BLaER1 (cell line): ENCODE measurements around the gene MEN1.
A peak's percentile ranks its signal among the peaks of the same experiment; 100 is the strongest.

Experiments
- H3K27ac ChIP-seq: shearing (Covaris generic); formaldehyde crosslinking; 2 replicates; pipeline ENCODE4 v1.8.1; 2022
- H3K27me3 ChIP-seq: shearing (Covaris generic); formaldehyde crosslinking; 2 replicates; pipeline ENCODE4 v1.8.1; 2022
- H3K36me3 ChIP-seq: shearing (Covaris generic); formaldehyde crosslinking; 2 replicates; pipeline ENCODE4 v1.8.1; 2022
- H3K4me1 ChIP-seq: shearing (Covaris generic); formaldehyde crosslinking; 2 replicates; pipeline ENCODE4 v1.8.1; 2022
- H3K4me2 ChIP-seq: shearing (Covaris generic); formaldehyde crosslinking; 2 replicates; pipeline ENCODE4 v1.8.1; 2022
- H3K4me3 ChIP-seq: shearing (Covaris generic); formaldehyde crosslinking; 2 replicates; pipeline ENCODE4 v1.8.1; 2022
- H3K9ac ChIP-seq: shearing (Covaris generic); formaldehyde crosslinking; 2 replicates; pipeline ENCODE4 v1.8.1; 2022
- H3K9me3 ChIP-seq: shearing (Covaris generic); formaldehyde crosslinking; 2 replicates; pipeline ENCODE4 v1.8.1; 2022
- H4K20me1 ChIP-seq: shearing (Covaris generic); formaldehyde crosslinking; 2 replicates; pipeline ENCODE4 v1.8.1; 2022
- Cebpa-rat ChIP-seq: shearing (Covaris generic); IDR thresholded peaks from 2 replicates; pipeline ENCODE4 v1.8.1; 2022

The MEN1 gene

GRCh38 chr11:64854157-64854533 is 43.8 kb upstream of the MEN1 start:
- Histone ChIP-seq H3K27ac (peak overlapping the region; percentile 58), H3K4me2 (peak overlapping the region; percentile 97)

GRCh38 chr11:64853709-64854108 is 43.4 kb upstream of the MEN1 start:
- peak overlapping the region; percentile 58 for H3K27ac ChIP-seq
- H3K9ac ChIP-seq = peak overlapping the region; percentile 25; the same call in 1 of the 2 replicates
- TF ChIP-seq Cebpa-rat = no peak
- H3K4me1 ChIP-seq = peaks cover 100% of the 10 kb centered on the region
- H3K9me3 ChIP-seq = no peaks in the 10 kb centered on the region
- no peaks in the 10 kb centered on the region for H3K27me3 ChIP-seq
- H3K36me3 ChIP-seq = peaks cover 45% of the 10 kb centered on the region
- H4K20me1 ChIP-seq = peaks cover 57% of the 10 kb centered on the region
- peak overlapping the region; percentile 97 for H3K4me2 ChIP-seq
- H3K4me3 ChIP-seq = peak overlapping the region; percentile 36

More at GRCh38 chr11:64854157-64854533, 43.8 kb upstream of the MEN1 start:
- peak overlapping the region; percentile 36; the same call in 1 of the 2 replicates for H3K4me3 ChIP-seq
- peak overlapping the region; percentile 25; the same call in 1 of the 2 replicates for H3K9ac ChIP-seq
- H3K4me1 ChIP-seq = peaks cover 100% of the 10 kb centered on the region
- H3K36me3 ChIP-seq = peaks cover 45% of the 10 kb centered on the region
- no peaks in the 10 kb centered on the region for H3K9me3 ChIP-seq
- no peaks in the 10 kb centered on the region for H3K27me3 ChIP-seq
- H4K20me1 ChIP-seq = peaks cover 57% of the 10 kb centered on the region
- TF ChIP-seq Cebpa-rat = no peak

DNA sequence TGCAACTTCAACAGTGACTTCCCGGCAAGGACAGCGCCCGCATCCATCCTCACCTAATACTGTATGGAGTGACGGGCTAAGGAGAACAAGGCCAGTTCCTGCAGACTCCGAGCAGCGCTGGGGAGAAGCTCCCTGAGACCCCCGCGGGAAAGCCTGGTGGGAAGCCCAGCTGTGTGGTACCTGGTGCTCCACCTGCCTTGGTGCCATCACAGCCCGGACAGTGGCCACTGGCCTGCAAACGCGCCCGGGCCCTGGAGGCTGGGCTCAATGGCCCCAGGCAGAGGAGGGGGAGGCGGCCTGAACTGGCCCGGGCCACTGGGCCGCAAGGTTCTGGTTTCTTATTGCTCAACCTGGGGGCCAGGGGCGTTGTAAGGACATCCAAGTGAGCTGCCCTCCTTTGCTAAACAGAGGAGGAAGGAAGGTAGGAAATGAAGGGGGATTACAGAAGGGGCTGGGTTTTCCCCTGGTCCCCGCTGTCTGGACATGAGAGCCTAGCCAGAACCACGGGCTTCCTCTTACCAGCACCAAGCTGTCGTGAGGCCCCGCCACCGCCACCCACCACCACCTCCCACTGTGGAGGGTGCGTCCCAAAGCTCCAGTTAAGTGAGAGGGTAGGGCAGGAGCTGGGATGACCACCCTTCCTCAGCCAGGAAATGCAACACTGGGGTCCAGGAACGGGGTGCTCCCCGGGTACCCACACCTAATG is 42.6 kb upstream of the MEN1 start:
- no peak overlapping the region; the same call in 1 of the 2 replicates for H3K4me3 ChIP-seq
- H3K36me3 ChIP-seq = peaks cover 41% of the 10 kb centered on the region
- H3K9ac ChIP-seq = peak overlapping the region; percentile 53; the same call in 1 of the 2 replicates
- H4K20me1 ChIP-seq = peaks cover 57% of the 10 kb centered on the region
- H3K27me3 ChIP-seq = no peaks in the 10 kb centered on the region
- H3K9me3 ChIP-seq = no peaks in the 10 kb centered on the region
- TF ChIP-seq Cebpa-rat = no peak
- peaks cover 100% of the 10 kb centered on the region for H3K4me1 ChIP-seq
- H3K4me2 ChIP-seq = peak overlapping the region; percentile 97
- peak overlapping the region; percentile 75 for H3K27ac ChIP-seq

- Histone ChIP-seq H3K27me3 (no peaks in the 10 kb centered on the region), H3K9ac (peak overlapping the region; percentile 53), H3K4me2 (peak overlapping the region; percentile 97), H3K36me3 (peaks cover 31% of the 10 kb centered on the region), H3K4me3 (peak overlapping the region; percentile 17; the same call in 1 of the 2 replicates), H3K27ac (peak overlapping the region; percentile 75), H3K4me1 (peaks cover 100% of the 10 kb centered on the region), H4K20me1 (peaks cover 57% of the 10 kb centered on the region), H3K9me3 (no peaks in the 10 kb centered on the region)
- no peak for TF ChIP-seq Cebpa-rat
Measured at GRCh38 chr11:64851831-64852351, 41.5 kb upstream of the MEN1 start.

DNA sequence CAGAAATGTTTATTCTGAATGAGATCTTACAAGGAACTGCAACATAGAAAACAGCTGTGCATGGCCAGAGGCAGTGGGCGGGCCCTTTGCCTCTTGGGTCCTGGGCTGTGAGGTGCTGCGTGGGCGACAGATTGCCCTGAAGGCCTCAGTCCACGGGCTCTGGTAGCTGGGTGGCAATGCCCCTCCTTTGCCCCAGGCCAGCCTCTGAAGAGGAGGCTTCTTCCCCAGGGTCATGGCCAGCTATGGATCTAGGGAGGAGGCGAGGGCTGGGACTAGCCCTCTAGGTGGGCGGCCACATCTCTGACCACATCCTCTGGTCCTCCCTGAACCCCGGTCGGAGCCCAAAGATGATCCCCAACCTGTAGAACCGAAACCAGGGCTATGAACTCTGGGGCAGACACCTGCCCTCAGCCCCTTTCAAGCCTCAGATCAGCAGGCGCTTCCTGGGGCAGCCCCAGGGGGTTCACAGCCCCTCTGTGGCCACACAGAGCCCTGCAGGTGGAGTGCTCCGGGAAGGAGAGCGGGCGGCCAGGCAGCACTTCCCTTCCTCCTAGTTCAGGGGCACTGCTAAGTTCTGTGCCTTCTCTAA is 40.7 kb upstream of the MEN1 start:
- H4K20me1 ChIP-seq = peaks cover 51% of the 10 kb centered on the region

GRCh38 chr11:64849598-64850356 is 39.4 kb upstream of the MEN1 start:
- H3K27me3 ChIP-seq = no peaks in the 10 kb centered on the region
- no peak overlapping the region for H3K4me3 ChIP-seq
- H3K9ac ChIP-seq = peak overlapping the region; percentile 21; the same call in 1 of the 2 replicates
- peak overlapping the region; percentile 65 for H3K27ac ChIP-seq
- H3K9me3 ChIP-seq = no peaks in the 10 kb centered on the region
- peaks cover 39% of the 10 kb centered on the region for H4K20me1 ChIP-seq
- peaks cover 22% of the 10 kb centered on the region for H3K36me3 ChIP-seq
- TF ChIP-seq Cebpa-rat = no peak
- peak overlapping the region; percentile 97 for H3K4me2 ChIP-seq
- peaks cover 91% of the 10 kb centered on the region for H3K4me1 ChIP-seq

More for the DNA sequence above, 40.7 kb upstream of the MEN1 start:
- H3K9ac ChIP-seq = peak overlapping the region; percentile 53
- TF ChIP-seq Cebpa-rat = no peak
- 0 out of 2 replicates have a peak overlapping the region, but pooled peaks have one; percentile 17 for H3K4me3 ChIP-seq
- H3K36me3 ChIP-seq = peaks cover 30% of the 10 kb centered on the region
- H3K4me2 ChIP-seq = peak overlapping the region; percentile 97
- no peaks in the 10 kb centered on the region for H3K9me3 ChIP-seq
- H3K4me1 ChIP-seq = peaks cover 95% of the 10 kb centered on the region
- H3K27ac ChIP-seq = peak overlapping the region; percentile 75
- H3K27me3 ChIP-seq = no peaks in the 10 kb centered on the region

GRCh38 chr11:64848826-64849597 is 38.7 kb upstream of the MEN1 start:
- H3K4me1 ChIP-seq = peaks cover 87% of the 10 kb centered on the region
- H3K36me3 ChIP-seq = peaks cover 15% of the 10 kb centered on the region
- no peak overlapping the region; the same call in 1 of the 2 replicates for H3K4me3 ChIP-seq
- H3K27ac ChIP-seq = peak overlapping the region; percentile 65
- H4K20me1 ChIP-seq = peaks cover 31% of the 10 kb centered on the region
- H3K9ac ChIP-seq = peak overlapping the region; percentile 21
- peaks cover 4% of the 10 kb centered on the region for H3K27me3 ChIP-seq
- peak overlapping the region; percentile 97 for H3K4me2 ChIP-seq
- H3K9me3 ChIP-seq = no peaks in the 10 kb centered on the region
- TF ChIP-seq Cebpa-rat = no peak

GRCh38 chr11:64848214-64848825 is 38.0 kb upstream of the MEN1 start:
- Histone ChIP-seq H3K4me2 (peak overlapping the region; percentile 97), H3K27ac (peak overlapping the region; percentile 65), H3K4me1 (peaks cover 87% of the 10 kb centered on the region)

More at GRCh38 chr11:64848214-64848825, 38.0 kb upstream of the MEN1 start:
- H3K27me3 ChIP-seq = peaks cover 8% of the 10 kb centered on the region
- TF ChIP-seq Cebpa-rat = no peak
- H4K20me1 ChIP-seq = peaks cover 26% of the 10 kb centered on the region
- H3K9me3 ChIP-seq = no peaks in the 10 kb centered on the region
- H3K9ac ChIP-seq = peak overlapping the region; percentile 30; the same call in 1 of the 2 replicates
- peaks cover 8% of the 10 kb centered on the region; the same call in 1 of the 2 replicates for H3K36me3 ChIP-seq
- H3K4me3 ChIP-seq = no peak overlapping the region
